Breast epithelium (tissue), 4 donors: ENCODE measurements around the gene NR2E3. TPM values are rescaled to one million over a fixed set of nuclear protein-coding genes. Genes with fewer than 3 reads are reported as not detected.

Experiments
- DNase-seq, 2 donors: peaks; one replicate each; pipeline ENCODE4 v3.0.0-alpha.2; 2019; ENCODE audit warnings: low spot score in 2 of 2
- H3K27ac ChIP-seq, 2 donors: fragments of 200-600 bp; sonication (generic) in 1 of 2; one replicate each; pipeline ENCODE4 v1.5.1; 2016 to 2019; ENCODE audit warnings: mild to moderate bottlenecking in 1 of 2
- H3K27me3 ChIP-seq, 2 donors: fragments of 200-600 bp; sonication (generic) in 1 of 2; one replicate each; pipeline versions ENCODE4 v1.5.1 to v1.6.0; 2017 to 2019; ENCODE audit warnings: control low read depth in 1 of 2, mild to moderate bottlenecking in 1 of 2
- H3K36me3 ChIP-seq: fragments of 200-600 bp; one replicate; pipeline ENCODE4 v1.5.1; 2019
- H3K4me1 ChIP-seq, 2 donors: fragments of 200-600 bp; sonication (generic); one replicate each; pipeline ENCODE4 v1.5.1; 2016 to 2019; ENCODE audit warnings: control low read depth in 1 of 2
- H3K4me3 ChIP-seq, 3 donors: fragments of 200-600 bp; sonication (generic); 1 replicate in 2 of 3; 2 replicates in 1 of 3; pipeline ENCODE4 v1.5.1; 2016 to 2019; ENCODE audit warnings: mild to moderate bottlenecking in 3 of 3, moderate library complexity in 2 of 3
- H3K9me3 ChIP-seq, 2 donors: fragments of 200-600 bp; sonication (generic) in 1 of 2; one replicate each; pipeline ENCODE4 v1.5.1; 2016 to 2019; ENCODE audit warnings: control low read depth in 1 of 2
- CTCF ChIP-seq, 3 donors: fragments of 450-650 bp; IDR thresholded peaks; one replicate each; pipeline ENCODE4 v1.5.1; 2016 to 2017; ENCODE audit warnings: antibody characterized with exemption in 3 of 3, mild to moderate bottlenecking in 3 of 3, moderate library complexity in 3 of 3
- POLR2A ChIP-seq: fragments of 450-650 bp; IDR thresholded peaks from one replicate; pipeline ENCODE4 v1.6.1; 2016; ENCODE audit warnings: antibody characterized with exemption, mild to moderate bottlenecking, moderate library complexity
- POLR2AphosphoS5 ChIP-seq, 3 donors: sonication (generic); formaldehyde crosslinking; IDR thresholded peaks; one replicate each; pipeline ENCODE4 v1.6.1; 2017; ENCODE audit warnings: antibody characterized with exemption in 3 of 3
- intact Hi-C: fragments of 100-400 bp; cut with DNase I; formaldehyde crosslinking; loops from one replicate; pipeline ENCODE4 v1.15.1; 2023; ENCODE audit warnings: low total_unique reads
- total RNA-seq, 3 donors: library from RNA; depleted of rRNA; stranded (reverse); fragments of >200 nt; gene quantifications; one replicate each; pipeline ENCODE4 v1.1.0, GENCODE V29; 2016

Gene NR2E3
- total RNA-seq, 3 donors from 2014 or later = 1.6 to 2.9 TPM; not detected in 1

GRCh38 chr15:71813723-71814470 is 3.5 kb downstream of the NR2E3 start:
- Histone ChIP-seq H3K27me3 (no peaks in the 10 kb centered on the region), H3K4me3 (no peak overlapping the region), H3K27ac (no peak overlapping the region), H3K36me3 (no peaks in the 10 kb centered on the region), H3K4me1 (no peaks in the 10 kb centered on the region), H3K9me3 (no peaks in the 10 kb centered on the region)
- DNase-seq = no peak
- intact Hi-C loops = no loop called here
- TF ChIP-seq POLR2AphosphoS5 (IDR thresholded peaks at IDR 0.05) (no peak), POLR2A (no peak), CTCF (IDR thresholded peaks at IDR 0.05) (no peak)

GRCh38 chr15:71815301-71815700 is 4.9 kb downstream of the NR2E3 start:
- Histone ChIP-seq H3K27me3 (no peaks in the 10 kb centered on the region), H3K27ac (no peak overlapping the region), H3K4me3 (no peak overlapping the region), H3K4me1 (no peaks in the 10 kb centered on the region), H3K9me3 (no peaks in the 10 kb centered on the region), H3K36me3 (no peaks in the 10 kb centered on the region)
- no peak for DNase-seq
- TF ChIP-seq CTCF (IDR thresholded peaks at IDR 0.05) (no peak), POLR2A (no peak), POLR2AphosphoS5 (IDR thresholded peaks at IDR 0.05) (no peak)
- intact Hi-C loops = no loop called here

GRCh38 chr15:71817351-71817750 is 7.0 kb downstream of the NR2E3 start:
- intact Hi-C loops = no loop called here
- no peaks in the 10 kb centered on the region for H3K4me1 ChIP-seq
- TF ChIP-seq POLR2A = no peak
- no peak for TF ChIP-seq POLR2AphosphoS5 (IDR thresholded peaks at IDR 0.05)
- no peak for TF ChIP-seq CTCF (IDR thresholded peaks at IDR 0.05)
- H3K27ac ChIP-seq = no peak overlapping the region
- no peak for DNase-seq
- no peaks in the 10 kb centered on the region for H3K36me3 ChIP-seq
- no peaks in the 10 kb centered on the region for H3K27me3 ChIP-seq
- H3K9me3 ChIP-seq = peaks cover 5 to 8% of the 10 kb centered on the region in 2 donors
- H3K4me3 ChIP-seq = no peak overlapping the region

GRCh38 chr15:71820127-71820526 is 9.8 kb downstream of the NR2E3 start:
- H3K27me3 ChIP-seq = no peaks in the 10 kb centered on the region
- DNase-seq = no peak
- H3K9me3 ChIP-seq = peaks cover 8 to 12% of the 10 kb centered on the region in 2 donors
- no peaks in the 10 kb centered on the region for H3K4me1 ChIP-seq
- H3K27ac ChIP-seq = no peak overlapping the region
- H3K4me3 ChIP-seq = no peak overlapping the region
- no peaks in the 10 kb centered on the region for H3K36me3 ChIP-seq
- intact Hi-C loops = no loop called here
- TF ChIP-seq POLR2AphosphoS5 (IDR thresholded peaks at IDR 0.05) (no peak), CTCF (IDR thresholded peaks at IDR 0.05) (no peak), POLR2A (no peak)

- intact Hi-C loops = no loop called here
- no peaks in the 10 kb centered on the region for H3K27me3 ChIP-seq
- TF ChIP-seq CTCF (IDR thresholded peaks at IDR 0.05) = no peak
- no peak for TF ChIP-seq POLR2AphosphoS5 (IDR thresholded peaks at IDR 0.05)
- no peak for TF ChIP-seq POLR2A
- no peak overlapping the region for H3K27ac ChIP-seq
- no peak for DNase-seq
- no peaks in the 10 kb centered on the region for H3K36me3 ChIP-seq
- peaks cover 8 to 12% of the 10 kb centered on the region in 2 donors for H3K9me3 ChIP-seq
- H3K4me1 ChIP-seq = no peaks in the 10 kb centered on the region
- no peak overlapping the region for H3K4me3 ChIP-seq
Observed at GRCh38 chr15:71821547-71822129, 11.3 kb downstream of the NR2E3 start.
